NOMO-1 treated with DMSO at 0.1 percent for 48 hours (cell line): Measurements from ENCODE around the gene SALL3.
"Not testable (repeated sequence)": the region's sequence is repeated elsewhere in the genome, so short reads cannot be mapped to it uniquely, and the experiment has no call there.

Experiments
- DNase-seq: peaks from one replicate; lab custom pipeline; 2025; ENCODE audit not compliant: unreplicated experiment; lab: John Stamatoyannopoulos, UW

SALL3 gene

GRCh38 chr18:78979730-78980278 is at the start of gene SALL3:
Gene SALL3, plus strand, starts transcription at chr18:78979818. Its CDS starts 457 bp downstream, at chr18:78980275.
- DNase-seq, result no peak

GRCh38 chr18:78932281-78932680 is 47.3 kb upstream of the SALL3 start:
- no peak for DNase-seq

GRCh38 chr18:78934003-78934402 is 45.6 kb upstream of the SALL3 start:
- DNase-seq, result no peak

- DNase-seq, result no peak
Observed at GRCh38 chr18:78934551-78935225, 44.9 kb upstream of the SALL3 start.

GRCh38 chr18:78935406-78935805 is 44.2 kb upstream of the SALL3 start:
- DNase-seq, result no peak

- DNase-seq, result no peak
Observed at GRCh38 chr18:78936251-78937005, 43.2 kb upstream of the SALL3 start.

GRCh38 chr18:78937166-78937565 is 42.5 kb upstream of the SALL3 start:
- no peak for DNase-seq

GRCh38 chr18:78939105-78939504 is 40.5 kb upstream of the SALL3 start:
- DNase-seq, result no peak

- no peak for DNase-seq
Observed at GRCh38 chr18:78939734-78940494, 39.7 kb upstream of the SALL3 start.

- DNase-seq, result not testable (repeated sequence)
Observed at GRCh38 chr18:78942236-78942635, 37.4 kb upstream of the SALL3 start.

GRCh38 chr18:78945628-78946027 is 34.0 kb upstream of the SALL3 start:
- DNase-seq, result no peak

GRCh38 chr18:78947291-78947690 is 32.3 kb upstream of the SALL3 start:
- DNase-seq, result no peak

GRCh38 chr18:78948221-78948620 is 31.4 kb upstream of the SALL3 start:
- DNase-seq, result no peak

GRCh38 chr18:78948707-78949106 is 30.9 kb upstream of the SALL3 start:
- no peak for DNase-seq

GRCh38 chr18:78949216-78949615 is 30.4 kb upstream of the SALL3 start:
- DNase-seq, result no peak

- DNase-seq, result no peak
Observed at GRCh38 chr18:78950386-78950785, 29.2 kb upstream of the SALL3 start.

GRCh38 chr18:78953566-78953965 is 26.1 kb upstream of the SALL3 start:
- no peak for DNase-seq

GRCh38 chr18:78955051-78955450 is 24.6 kb upstream of the SALL3 start:
- no peak for DNase-seq

- DNase-seq, result no peak
Observed at GRCh38 chr18:78957140-78957539, 22.5 kb upstream of the SALL3 start.

- DNase-seq, result no peak
Observed at GRCh38 chr18:78960709-78961108, 18.9 kb upstream of the SALL3 start.

GRCh38 chr18:78962098-78962497 is 17.5 kb upstream of the SALL3 start:
- DNase-seq, result no peak

GRCh38 chr18:78964727-78965126 is 14.9 kb upstream of the SALL3 start:
- DNase-seq, result not testable (repeated sequence)
